ENCODE data around the gene TNIK.

TNIK gene

GRCh38 chr3:171328419-171329082 lies 131.7 kb downstream of the TNIK start:
- peak; percentile 4 to 34 (median 29) for DNase-seq
- Histone ChIP-seq H3K4me3 (ENCODE audit: insufficient read depth, low read depth, low read length, poor library complexity, severe bottlenecking) (no peak overlapping the region), H3K27ac (ENCODE audit: insufficient read depth, low read length, poor library complexity, severe bottlenecking) (no peak overlapping the region), H3K4me1 (ENCODE audit: control insufficient read depth, insufficient read depth, low read length, poor library complexity, severe bottlenecking) (peaks cover 17% of the 10 kb centered on the region), H3K36me3 (ENCODE audit: control insufficient read depth, insufficient read depth, low read length) (no peaks in the 10 kb centered on the region), H3K9me3 (ENCODE audit: control insufficient read depth, low read length) (no peaks in the 10 kb centered on the region), H3K27me3 (replicated peaks; ENCODE audit: control insufficient read depth, insufficient read depth, low read length, poor library complexity, severe bottlenecking) (no peaks in the 10 kb centered on the region)

GRCh38 chr3:171327441-171328174 lies 132.6 kb downstream of the TNIK start:
- Histone ChIP-seq H3K27me3 (replicated peaks; ENCODE audit: control insufficient read depth, insufficient read depth, low read length, poor library complexity, severe bottlenecking) (no peaks in the 10 kb centered on the region), H3K4me1 (ENCODE audit: control insufficient read depth, insufficient read depth, low read length, poor library complexity, severe bottlenecking) (peaks cover 17% of the 10 kb centered on the region), H3K9me3 (ENCODE audit: control insufficient read depth, low read length) (no peaks in the 10 kb centered on the region), H3K36me3 (ENCODE audit: control insufficient read depth, insufficient read depth, low read length) (no peaks in the 10 kb centered on the region), H3K4me3 (ENCODE audit: insufficient read depth, low read depth, low read length, poor library complexity, severe bottlenecking) (no peak overlapping the region), H3K27ac (ENCODE audit: insufficient read depth, low read length, poor library complexity, severe bottlenecking) (no peak overlapping the region)
- no peak for DNase-seq

- peaks cover 17% of the 10 kb centered on the region for H3K4me1 ChIP-seq (ENCODE audit: control insufficient read depth, insufficient read depth, low read length, poor library complexity, severe bottlenecking)
- no peaks in the 10 kb centered on the region for H3K9me3 ChIP-seq (ENCODE audit: control insufficient read depth, low read length)
- H3K27me3 ChIP-seq (replicated peaks; ENCODE audit: control insufficient read depth, insufficient read depth, low read length, poor library complexity, severe bottlenecking) = no peaks in the 10 kb centered on the region
- no peak overlapping the region for H3K27ac ChIP-seq (ENCODE audit: insufficient read depth, low read length, poor library complexity, severe bottlenecking)
- no peaks in the 10 kb centered on the region for H3K36me3 ChIP-seq (ENCODE audit: control insufficient read depth, insufficient read depth, low read length)
- DNase-seq = no peak
- H3K4me3 ChIP-seq (ENCODE audit: insufficient read depth, low read depth, low read length, poor library complexity, severe bottlenecking) = no peak overlapping the region
Measured at GRCh38 chr3:171326717-171327440, 133.3 kb downstream of the TNIK start.

GRCh38 chr3:171323938-171324536 lies 136.2 kb downstream of the TNIK start:
- Histone ChIP-seq H3K27me3 (replicated peaks; ENCODE audit: control insufficient read depth, insufficient read depth, low read length, poor library complexity, severe bottlenecking) (no peaks in the 10 kb centered on the region), H3K9me3 (ENCODE audit: control insufficient read depth, low read length) (no peaks in the 10 kb centered on the region), H3K4me1 (ENCODE audit: control insufficient read depth, insufficient read depth, low read length, poor library complexity, severe bottlenecking) (peaks cover 12% of the 10 kb centered on the region), H3K36me3 (ENCODE audit: control insufficient read depth, insufficient read depth, low read length) (no peaks in the 10 kb centered on the region), H3K4me3 (ENCODE audit: insufficient read depth, low read depth, low read length, poor library complexity, severe bottlenecking) (no peak overlapping the region), H3K27ac (ENCODE audit: insufficient read depth, low read length, poor library complexity, severe bottlenecking) (no peak overlapping the region)
- DNase-seq = no peak

- no peak overlapping the region for H3K27ac ChIP-seq (ENCODE audit: insufficient read depth, low read length, poor library complexity, severe bottlenecking)
- H3K4me3 ChIP-seq (ENCODE audit: insufficient read depth, low read depth, low read length, poor library complexity, severe bottlenecking) = no peak overlapping the region
- no peaks in the 10 kb centered on the region for H3K4me1 ChIP-seq (ENCODE audit: control insufficient read depth, insufficient read depth, low read length, poor library complexity, severe bottlenecking)
- no peaks in the 10 kb centered on the region for H3K9me3 ChIP-seq (ENCODE audit: control insufficient read depth, low read length)
- DNase-seq = no peak
- H3K36me3 ChIP-seq (ENCODE audit: control insufficient read depth, insufficient read depth, low read length) = no peaks in the 10 kb centered on the region
- H3K27me3 ChIP-seq (replicated peaks; ENCODE audit: control insufficient read depth, insufficient read depth, low read length, poor library complexity, severe bottlenecking) = no peaks in the 10 kb centered on the region
Measured at GRCh38 chr3:171321559-171322360, 138.4 kb downstream of the TNIK start.

- Histone ChIP-seq H3K4me3 (ENCODE audit: insufficient read depth, low read depth, low read length, poor library complexity, severe bottlenecking) (no peak overlapping the region), H3K36me3 (ENCODE audit: control insufficient read depth, insufficient read depth, low read length) (no peaks in the 10 kb centered on the region), H3K27me3 (replicated peaks; ENCODE audit: control insufficient read depth, insufficient read depth, low read length, poor library complexity, severe bottlenecking) (no peaks in the 10 kb centered on the region), H3K9me3 (ENCODE audit: control insufficient read depth, low read length) (no peaks in the 10 kb centered on the region), H3K4me1 (ENCODE audit: control insufficient read depth, insufficient read depth, low read length, poor library complexity, severe bottlenecking) (no peaks in the 10 kb centered on the region), H3K27ac (ENCODE audit: insufficient read depth, low read length, poor library complexity, severe bottlenecking) (no peak overlapping the region)
- DNase-seq = no peak
Measured at GRCh38 chr3:171320750-171321558, 139.3 kb downstream of the TNIK start.

- H3K36me3 ChIP-seq (ENCODE audit: control insufficient read depth, insufficient read depth, low read length) = no peaks in the 10 kb centered on the region
- no peak overlapping the region for H3K4me3 ChIP-seq (ENCODE audit: insufficient read depth, low read depth, low read length, poor library complexity, severe bottlenecking)
- H3K4me1 ChIP-seq (ENCODE audit: control insufficient read depth, insufficient read depth, low read length, poor library complexity, severe bottlenecking) = peaks cover 4% of the 10 kb centered on the region
- no peaks in the 10 kb centered on the region for H3K27me3 ChIP-seq (replicated peaks; ENCODE audit: control insufficient read depth, insufficient read depth, low read length, poor library complexity, severe bottlenecking)
- no peaks in the 10 kb centered on the region for H3K9me3 ChIP-seq (ENCODE audit: control insufficient read depth, low read length)
- H3K27ac ChIP-seq (ENCODE audit: insufficient read depth, low read length, poor library complexity, severe bottlenecking) = no peak overlapping the region
- no peak for DNase-seq
Measured at GRCh38 chr3:171317171-171317570, 143.0 kb downstream of the TNIK start.

- Histone ChIP-seq H3K27ac (ENCODE audit: insufficient read depth, low read length, poor library complexity, severe bottlenecking) (no peak overlapping the region), H3K9me3 (ENCODE audit: control insufficient read depth, low read length) (no peaks in the 10 kb centered on the region), H3K4me3 (ENCODE audit: insufficient read depth, low read depth, low read length, poor library complexity, severe bottlenecking) (no peak overlapping the region), H3K4me1 (ENCODE audit: control insufficient read depth, insufficient read depth, low read length, poor library complexity, severe bottlenecking) (peaks cover 10% of the 10 kb centered on the region), H3K36me3 (ENCODE audit: control insufficient read depth, insufficient read depth, low read length) (no peaks in the 10 kb centered on the region), H3K27me3 (replicated peaks; ENCODE audit: control insufficient read depth, insufficient read depth, low read length, poor library complexity, severe bottlenecking) (no peaks in the 10 kb centered on the region)
- no peak for DNase-seq
Measured at GRCh38 chr3:171315919-171316318, 144.3 kb downstream of the TNIK start.

- DNase-seq = no peak
- Histone ChIP-seq H3K9me3 (ENCODE audit: control insufficient read depth, low read length) (no peaks in the 10 kb centered on the region), H3K4me1 (ENCODE audit: control insufficient read depth, insufficient read depth, low read length, poor library complexity, severe bottlenecking) (peaks cover 10% of the 10 kb centered on the region), H3K27ac (ENCODE audit: insufficient read depth, low read length, poor library complexity, severe bottlenecking) (no peak overlapping the region), H3K27me3 (replicated peaks; ENCODE audit: control insufficient read depth, insufficient read depth, low read length, poor library complexity, severe bottlenecking) (no peaks in the 10 kb centered on the region), H3K36me3 (ENCODE audit: control insufficient read depth, insufficient read depth, low read length) (no peaks in the 10 kb centered on the region), H3K4me3 (ENCODE audit: insufficient read depth, low read depth, low read length, poor library complexity, severe bottlenecking) (no peak overlapping the region)
Measured at GRCh38 chr3:171315101-171315500, 145.1 kb downstream of the TNIK start.

Data from effector memory CD4-positive, alpha-beta T cell (primary cell).